ENCODE measurements around the gene CNTD1. TPM values are rescaled to one million over a fixed set of nuclear protein-coding genes. Genes with fewer than 3 reads are reported as not detected.

The CNTD1 gene
- total RNA-seq, 6 experiments from 2014 or later: 0.19 TPM; not detected in 5

DNA sequence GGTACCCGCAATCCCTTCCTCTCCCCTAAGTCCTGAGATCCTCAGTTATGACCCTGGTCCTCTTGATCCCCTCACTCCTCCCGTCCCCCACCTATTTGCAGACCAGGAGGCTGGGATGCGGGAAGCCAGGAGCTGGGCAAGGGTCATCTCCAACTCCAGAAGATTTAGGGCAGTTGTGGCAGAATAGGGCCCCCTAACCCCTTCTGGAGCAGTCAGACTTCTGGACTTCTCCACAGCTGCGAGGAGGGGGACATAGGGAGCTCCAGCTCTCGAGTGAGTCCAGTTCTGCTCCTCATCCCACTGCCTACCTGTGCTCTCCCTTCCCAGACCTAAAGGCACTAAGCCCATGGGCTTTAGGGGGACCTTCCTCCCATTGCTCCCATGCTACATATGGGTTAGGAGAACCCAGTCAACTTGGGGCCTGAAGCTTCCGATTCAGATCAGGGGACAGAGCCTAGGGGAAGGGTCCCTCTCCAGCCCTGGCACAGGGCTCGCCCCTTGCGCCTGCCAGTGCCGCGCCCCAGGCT, 17.0 kb upstream of the CNTD1 start:
- Mint-ChIP-seq H3K36me3 (ENCODE audit: low read depth) (peaks cover 37% of the 10 kb centered on the region), H3K4me3 (peak overlapping the region; percentile 98), H3K27ac (peak overlapping the region; percentile 78), H3K27me3 (ENCODE audit: insufficient read depth) (no peaks in the 10 kb centered on the region; the same call in none of the 2 replicates), H3K4me1 (ENCODE audit: low read depth) (peaks cover 44% of the 10 kb centered on the region), H3K9me3 (no peaks in the 10 kb centered on the region)
- no peak for TF ChIP-seq CTCF (IDR thresholded peaks at IDR 0.05)
- no peak for DNase-seq

GRCh38 chr17:42782166-42783061, 16.2 kb upstream of the CNTD1 start:
- peak overlapping the region; percentile 86 for H3K27ac Mint-ChIP-seq
- H3K27me3 Mint-ChIP-seq (ENCODE audit: insufficient read depth): no peaks in the 10 kb centered on the region; the same call in none of the 2 replicates
- peaks cover 40% of the 10 kb centered on the region for H3K36me3 Mint-ChIP-seq (ENCODE audit: low read depth)
- TF ChIP-seq CTCF (IDR thresholded peaks at IDR 0.05): peak; percentile 17; the same call in 1 of the 2 replicates
- no peaks in the 10 kb centered on the region for H3K9me3 Mint-ChIP-seq
- H3K4me3 Mint-ChIP-seq: peak overlapping the region; percentile 98
- H3K4me1 Mint-ChIP-seq (ENCODE audit: low read depth): peaks cover 44% of the 10 kb centered on the region
- DNase-seq: no peak

GRCh38 chr17:42783062-42783790, 15.4 kb upstream of the CNTD1 start:
- no peak for TF ChIP-seq CTCF (IDR thresholded peaks at IDR 0.05)
- H3K9me3 Mint-ChIP-seq: no peaks in the 10 kb centered on the region
- H3K27ac Mint-ChIP-seq: peak overlapping the region; percentile 86
- peak overlapping the region; percentile 98 for H3K4me3 Mint-ChIP-seq
- H3K4me1 Mint-ChIP-seq (ENCODE audit: low read depth): peaks cover 44% of the 10 kb centered on the region
- H3K27me3 Mint-ChIP-seq (ENCODE audit: insufficient read depth): no peaks in the 10 kb centered on the region; the same call in none of the 2 replicates
- DNase-seq: peak; percentile 76
- peaks cover 42% of the 10 kb centered on the region for H3K36me3 Mint-ChIP-seq (ENCODE audit: low read depth)

GRCh38 chr17:42783791-42784138, 14.9 kb upstream of the CNTD1 start:
- DNase-seq: no peak
- Mint-ChIP-seq H3K4me3 (peak overlapping the region; percentile 98), H3K27ac (peak overlapping the region; percentile 86), H3K4me1 (ENCODE audit: low read depth) (peaks cover 44% of the 10 kb centered on the region), H3K9me3 (no peaks in the 10 kb centered on the region), H3K27me3 (ENCODE audit: insufficient read depth) (no peaks in the 10 kb centered on the region; the same call in none of the 2 replicates), H3K36me3 (ENCODE audit: low read depth) (peaks cover 44% of the 10 kb centered on the region)
- TF ChIP-seq CTCF (IDR thresholded peaks at IDR 0.05): no peak

GRCh38 chr17:42784409-42784808, 14.3 kb upstream of the CNTD1 start:
- no peak for TF ChIP-seq CTCF (IDR thresholded peaks at IDR 0.05)
- H3K4me3 Mint-ChIP-seq: no peak overlapping the region
- DNase-seq: no peak
- H3K36me3 Mint-ChIP-seq (ENCODE audit: low read depth): peaks cover 45% of the 10 kb centered on the region
- H3K27me3 Mint-ChIP-seq (ENCODE audit: insufficient read depth): no peaks in the 10 kb centered on the region; the same call in none of the 2 replicates
- no peak overlapping the region for H3K27ac Mint-ChIP-seq
- H3K9me3 Mint-ChIP-seq: no peaks in the 10 kb centered on the region
- peaks cover 40% of the 10 kb centered on the region for H3K4me1 Mint-ChIP-seq (ENCODE audit: low read depth)

Measured in HFFc6 (cell line).